GM12878 (cell line): ENCODE data around the gene PHF14. TPM values are rescaled to one million over a fixed set of nuclear protein-coding genes. Genes with fewer than 3 reads are reported as not detected.

Source experiments
- ATAC-seq: fragments of 200-7000 bp; cut with Tn5 transposase; 3 replicates; pipeline ENCODE4 v1.9.1; 2020; ENCODE audit warnings: mild to moderate bottlenecking, moderate library complexity
- BruUV-seq: library from RNA; stranded (reverse); fragments of 400-500 nt; replicated peaks from 2 replicates; lab custom pipeline; 2021; lab: Mats Ljungman, UMichigan
- CTCF ChIA-PET: fragments of 300-600 bp; sonication (Branson Sonifier 250); formaldehyde crosslinking; extraction: SDS; loops from one replicate; lab custom pipeline; 2021; ENCODE audit warnings: inconsistent platforms; lab: Yijun Ruan, JAX
- POLR2A ChIA-PET: fragments of 350-600 bp; formaldehyde crosslinking; extraction: SDS; loops from one replicate; lab custom pipeline; 2021; ENCODE audit warnings: inconsistent platforms; lab: Charles Lee
- RAD21 ChIA-PET: fragments of 300-600 bp; sonication (Branson Sonifier 250); formaldehyde crosslinking; loops from one replicate; lab custom pipeline; 2023; ENCODE audit warnings: antibody characterized with exemption; ENCODE audit not compliant: unreplicated experiment; lab: Charles Lee
- SMC1A ChIA-PET: fragments of 300-600 bp; sonication (Branson Sonifier 250); formaldehyde crosslinking; loops from one replicate; lab custom pipeline; 2023; ENCODE audit not compliant: unreplicated experiment, uncharacterized antibody; lab: Charles Lee
- DNase-seq: peaks from one replicate; pipeline ENCODE4 v3.0.0-alpha.2; 2011; ENCODE audit warnings: low read depth, low spot score
- FAIRE-seq: peaks from 3 replicates; lab custom pipeline; 2011; peaks lifted over from hg19 to GRCh38; lab: Jason Lieb, UNC
- H2AFZ ChIP-seq: 2 replicates; pipeline ENCODE4 v1.6.0; 2011; ENCODE audit warnings: low read depth, low read length, control low read depth; ENCODE audit not compliant: control insufficient read depth
- H3K27ac ChIP-seq: 2 replicates; pipeline ENCODE4 v1.5.1; 2011; ENCODE audit warnings: control low read depth; ENCODE audit not compliant: control insufficient read depth, insufficient read depth
- H3K27me3 ChIP-seq, 2 experiments: replicated peaks in 1 of 2; 2 replicates each; pipeline versions ENCODE4 v1.6.0 to v1.6.1; 2011; ENCODE audit warnings: low read length in 1 of 2; ENCODE audit not compliant: control insufficient read depth in 2 of 2, insufficient read depth in 2 of 2
- H3K36me3 ChIP-seq, 2 experiments: 2 replicates each; pipeline ENCODE4 v1.5.1; 2011; ENCODE audit warnings: low read length in 1 of 2; ENCODE audit not compliant: control insufficient read depth in 2 of 2, insufficient read depth in 2 of 2
- H3K4me1 ChIP-seq: 2 replicates; pipeline ENCODE4 v1.6.1; 2011; ENCODE audit warnings: mild to moderate bottlenecking, low read length, moderate library complexity, mixed read lengths; ENCODE audit not compliant: control insufficient read depth, insufficient read depth
- H3K4me2 ChIP-seq: 2 replicates; pipeline ENCODE4 v1.6.0; 2011; ENCODE audit warnings: control low read depth; ENCODE audit not compliant: control insufficient read depth, insufficient read depth
- H3K4me3 ChIP-seq: fragments of 200-600 bp; sonication (generic); 2 replicates; pipeline ENCODE4 v1.5.1; 2016
- H3K79me2 ChIP-seq: 2 replicates; pipeline ENCODE4 v1.6.0; 2011; ENCODE audit warnings: low read length; ENCODE audit not compliant: control insufficient read depth, insufficient read depth
- H3K9ac ChIP-seq: 2 replicates; pipeline ENCODE4 v1.8.0; 2011; ENCODE audit warnings: low read length, control low read depth, mixed read lengths; ENCODE audit not compliant: control insufficient read depth, insufficient read depth
- H3K9me3 ChIP-seq: replicated peaks from 3 replicates; pipeline ENCODE4 v1.5.1; 2011; ENCODE audit warnings: mild to moderate bottlenecking, low read length; ENCODE audit not compliant: control insufficient read depth, insufficient read depth
- H4K20me1 ChIP-seq: 2 replicates; pipeline ENCODE4 v1.6.0; 2011; ENCODE audit not compliant: control insufficient read depth, insufficient read depth
- JUNB ChIP-seq: IDR thresholded peaks from 2 replicates; pipeline ENCODE4 v1.6.1; 2016; ENCODE audit warnings: antibody characterized with exemption, mild to moderate bottlenecking
- JUND ChIP-seq: IDR thresholded peaks from 2 replicates; pipeline ENCODE4 v1.6.1; 2012; ENCODE audit warnings: low read depth, mild to moderate bottlenecking, low read length, improper control_type of control experiment, moderate library complexity
- MEF2A ChIP-seq: IDR thresholded peaks from 2 replicates; pipeline ENCODE4 v1.6.1; 2011; ENCODE audit warnings: low read depth, mild to moderate bottlenecking, low read length, moderate library complexity; ENCODE audit not compliant: insufficient read depth
- NBN ChIP-seq: fragments of 450-650 bp; IDR thresholded peaks from 2 replicates; pipeline ENCODE4 v1.6.1; 2016
- POLR2AphosphoS2 ChIP-seq: IDR thresholded peaks from 2 replicates; pipeline ENCODE4 v1.6.1; 2011; ENCODE audit warnings: low read depth, mild to moderate bottlenecking, low read length, improper control_type of control experiment, moderate library complexity
- RBBP5 ChIP-seq: fragments of 200-600 bp; sonication (generic); conservative IDR thresholded peaks from 2 replicates; pipeline ENCODE4 v1.6.1; 2016
- SMC3 ChIP-seq: IDR thresholded peaks from 2 replicates; pipeline ENCODE4 v1.6.1; 2011; ENCODE audit warnings: low read length, improper control_type of control experiment, borderline replicate concordance
- whole genome bisulfite sequencing: methylation state at CpG from one replicate; pipeline ENCODE4 v1.1.6; 2016; ENCODE audit warnings: low lambda C conversion rate; ENCODE audit not compliant: insufficient replicate concordance, insufficient coverage; ENCODE audit errors: missing lambda C conversion rate; 5-methylcytosine and 5-hydroxymethylcytosine counted together
- in situ Hi-C: fragments of 300-500 bp; cut with MboI; formaldehyde crosslinking; loops from 9 replicates; pipeline ENCODE4 v1.14.3; 2018; ENCODE audit warnings: mixed read lengths
- intact Hi-C: fragments of 100-400 bp; cut with micrococcal nuclease; formaldehyde crosslinking; loops from one replicate; pipeline ENCODE4 v1.14.2; 2022; ENCODE audit not compliant: unreplicated experiment
- polyA plus RNA-seq, 11 experiments: library from polyadenylated mRNA; depleted of rRNA in 4 of 11; unstranded in 6 of 11; stranded (reverse) in 5 of 11; fragments of >200 nt; fragmentation: Nextera tagmentation in 4 of 11; fragmentation: Illumina TruSeq in 1 of 11; extraction: Ambion mirVana in 4 of 11; extraction: Trizol in 1 of 11; gene quantifications; 1 replicate in 1 of 11; 2 replicates in 10 of 11; pipeline versions ENCODE4 v1.2.1 to v1.2.3, GENCODE V29; 2011 to 2016; ENCODE audit warnings: inconsistent platforms in 2 of 11, missing spikeins in 2 of 11, low read depth in 1 of 11
- total RNA-seq, 4 experiments: library from RNA; depleted of rRNA in 3 of 4; stranded (reverse); fragments of >200 nt in 3 of 4; fragmentation: Illumina TruSeq in 1 of 4; extraction: Trizol in 1 of 4; gene quantifications; 2 replicates each; pipeline versions ENCODE4 v1.2.1 to v1.2.3, GENCODE V29; 2013 to 2021
- TF ChIP-seq, protein P1 (sequence below): IDR thresholded peaks from 2 replicates; pipeline ENCODE4 v1.6.1; 2011; ENCODE audit warnings: low read depth, mild to moderate bottlenecking, low read length, moderate library complexity, borderline replicate concordance; ENCODE audit errors: extremely low read depth
- TF ChIP-seq, protein P2 (sequence below): fragments of 450-650 bp; IDR thresholded peaks from 2 replicates; pipeline ENCODE4 v1.6.1; 2017; ENCODE audit warnings: low read depth, mild to moderate bottlenecking, moderate library complexity
- TF ChIP-seq, protein P3 (sequence below): fragments of 450-650 bp; IDR thresholded peaks from 2 replicates; pipeline ENCODE4 v1.6.1; 2017; ENCODE audit warnings: borderline replicate concordance
- TF ChIP-seq, protein P4 (sequence below): IDR thresholded peaks from 2 replicates; pipeline ENCODE4 v1.6.1; 2012; ENCODE audit warnings: low read depth, low read length, improper control_type of control experiment

The PHF14 gene
- total and polyA plus RNA-seq, 10 of the 15 experiments (the other 5 are each of a cell fraction or from before 2014, with no cell fraction given): 21.3 to 47.1 (median 29.9) TPM

DNA sequence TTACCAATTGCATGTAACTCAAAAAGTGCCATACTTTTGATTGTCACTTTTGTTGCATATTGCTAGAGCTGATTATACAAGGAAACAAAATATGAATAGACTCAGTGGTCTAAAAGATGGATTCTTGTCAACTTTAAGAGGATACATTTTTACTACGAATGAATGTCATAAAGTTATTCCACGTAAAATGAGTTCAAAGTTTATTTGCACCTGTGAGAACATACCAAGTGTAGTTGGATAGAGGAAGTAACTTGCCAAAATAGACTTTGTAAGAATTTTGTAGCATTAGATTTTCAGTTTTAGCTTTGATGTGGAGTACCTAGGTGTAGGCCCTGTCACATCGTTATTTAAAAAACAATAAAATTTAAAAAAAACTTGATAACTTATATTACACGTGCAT is 106.2 kb downstream of the PHF14 start:
- WGBS: 99% methylated on average over 4 of the region's 4 CpGs
- H3K27ac ChIP-seq: no peak overlapping the region
- CTCF ChIA-PET: interaction anchor here (1.2 kb wide), 1 partner anchor 132 kb away, joined by 3 read pairs; no protein-coding TSS in a partner anchor
- no peak overlapping the region for H2AFZ ChIP-seq
- no peaks in the 10 kb centered on the region for H4K20me1 ChIP-seq
- intact Hi-C loops (no loop called here), in situ Hi-C loops (no loop called here)
- no peaks in the 10 kb centered on the region for H3K79me2 ChIP-seq
- POLR2A ChIA-PET: no interaction called here
- no peak overlapping the region for H3K4me3 ChIP-seq
- H3K9ac ChIP-seq: no peak overlapping the region
- no peaks in the 10 kb centered on the region for H3K36me3 ChIP-seq
- DNase-seq (no peak), ATAC-seq (no peak), FAIRE-seq (no peak)
- peaks cover 9% of the 10 kb centered on the region for H3K4me1 ChIP-seq
- no peaks in the 10 kb centered on the region; the same call in 1 of the 3 replicates for H3K9me3 ChIP-seq
- H3K27me3 ChIP-seq: no peaks in the 10 kb centered on the region
- RAD21 ChIA-PET: no interaction called here
- H3K4me2 ChIP-seq: no peak overlapping the region
- TF ChIP-seq NBN: no peak
- no peak for TF ChIP-seq RBBP5
- no peak for TF ChIP-seq JUND
- TF ChIP-seq, protein P1, sequence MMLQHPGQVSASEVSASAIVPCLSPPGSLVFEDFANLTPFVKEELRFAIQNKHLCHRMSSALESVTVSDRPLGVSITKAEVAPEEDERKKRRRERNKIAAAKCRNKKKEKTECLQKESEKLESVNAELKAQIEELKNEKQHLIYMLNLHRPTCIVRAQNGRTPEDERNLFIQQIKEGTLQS: no peak
- TF ChIP-seq, protein P2, sequence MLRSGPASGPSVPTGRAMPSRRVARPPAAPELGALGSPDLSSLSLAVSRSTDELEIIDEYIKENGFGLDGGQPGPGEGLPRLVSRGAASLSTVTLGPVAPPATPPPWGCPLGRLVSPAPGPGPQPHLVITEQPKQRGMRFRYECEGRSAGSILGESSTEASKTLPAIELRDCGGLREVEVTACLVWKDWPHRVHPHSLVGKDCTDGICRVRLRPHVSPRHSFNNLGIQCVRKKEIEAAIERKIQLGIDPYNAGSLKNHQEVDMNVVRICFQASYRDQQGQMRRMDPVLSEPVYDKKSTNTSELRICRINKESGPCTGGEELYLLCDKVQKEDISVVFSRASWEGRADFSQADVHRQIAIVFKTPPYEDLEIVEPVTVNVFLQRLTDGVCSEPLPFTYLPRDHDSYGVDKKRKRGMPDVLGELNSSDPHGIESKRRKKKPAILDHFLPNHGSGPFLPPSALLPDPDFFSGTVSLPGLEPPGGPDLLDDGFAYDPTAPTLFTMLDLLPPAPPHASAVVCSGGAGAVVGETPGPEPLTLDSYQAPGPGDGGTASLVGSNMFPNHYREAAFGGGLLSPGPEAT: no peak
- TF ChIP-seq, protein P3, sequence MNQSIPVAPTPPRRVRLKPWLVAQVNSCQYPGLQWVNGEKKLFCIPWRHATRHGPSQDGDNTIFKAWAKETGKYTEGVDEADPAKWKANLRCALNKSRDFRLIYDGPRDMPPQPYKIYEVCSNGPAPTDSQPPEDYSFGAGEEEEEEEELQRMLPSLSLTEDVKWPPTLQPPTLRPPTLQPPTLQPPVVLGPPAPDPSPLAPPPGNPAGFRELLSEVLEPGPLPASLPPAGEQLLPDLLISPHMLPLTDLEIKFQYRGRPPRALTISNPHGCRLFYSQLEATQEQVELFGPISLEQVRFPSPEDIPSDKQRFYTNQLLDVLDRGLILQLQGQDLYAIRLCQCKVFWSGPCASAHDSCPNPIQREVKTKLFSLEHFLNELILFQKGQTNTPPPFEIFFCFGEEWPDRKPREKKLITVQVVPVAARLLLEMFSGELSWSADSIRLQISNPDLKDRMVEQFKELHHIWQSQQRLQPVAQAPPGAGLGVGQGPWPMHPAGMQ: no peak
- TF ChIP-seq JUNB: no peak
- no peak for TF ChIP-seq POLR2AphosphoS2
- TF ChIP-seq, protein P4, sequence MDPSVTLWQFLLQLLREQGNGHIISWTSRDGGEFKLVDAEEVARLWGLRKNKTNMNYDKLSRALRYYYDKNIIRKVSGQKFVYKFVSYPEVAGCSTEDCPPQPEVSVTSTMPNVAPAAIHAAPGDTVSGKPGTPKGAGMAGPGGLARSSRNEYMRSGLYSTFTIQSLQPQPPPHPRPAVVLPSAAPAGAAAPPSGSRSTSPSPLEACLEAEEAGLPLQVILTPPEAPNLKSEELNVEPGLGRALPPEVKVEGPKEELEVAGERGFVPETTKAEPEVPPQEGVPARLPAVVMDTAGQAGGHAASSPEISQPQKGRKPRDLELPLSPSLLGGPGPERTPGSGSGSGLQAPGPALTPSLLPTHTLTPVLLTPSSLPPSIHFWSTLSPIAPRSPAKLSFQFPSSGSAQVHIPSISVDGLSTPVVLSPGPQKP: no peak
- TF ChIP-seq SMC3: no peak
- no peak for TF ChIP-seq MEF2A
- SMC1A ChIA-PET: interaction anchor here (0.9 to 1.6 kb wide), 2 partner anchors 36 to 105 kb away, joined by 3 to 4 read pairs; no protein-coding TSS in a partner anchor
- no TSS peak for BruUV-seq
